ENCODE data around the gene ENTREP3.
A peak's percentile ranks its signal among the peaks of the same experiment; 100 is the strongest.

The ENTREP3 gene

DNA sequence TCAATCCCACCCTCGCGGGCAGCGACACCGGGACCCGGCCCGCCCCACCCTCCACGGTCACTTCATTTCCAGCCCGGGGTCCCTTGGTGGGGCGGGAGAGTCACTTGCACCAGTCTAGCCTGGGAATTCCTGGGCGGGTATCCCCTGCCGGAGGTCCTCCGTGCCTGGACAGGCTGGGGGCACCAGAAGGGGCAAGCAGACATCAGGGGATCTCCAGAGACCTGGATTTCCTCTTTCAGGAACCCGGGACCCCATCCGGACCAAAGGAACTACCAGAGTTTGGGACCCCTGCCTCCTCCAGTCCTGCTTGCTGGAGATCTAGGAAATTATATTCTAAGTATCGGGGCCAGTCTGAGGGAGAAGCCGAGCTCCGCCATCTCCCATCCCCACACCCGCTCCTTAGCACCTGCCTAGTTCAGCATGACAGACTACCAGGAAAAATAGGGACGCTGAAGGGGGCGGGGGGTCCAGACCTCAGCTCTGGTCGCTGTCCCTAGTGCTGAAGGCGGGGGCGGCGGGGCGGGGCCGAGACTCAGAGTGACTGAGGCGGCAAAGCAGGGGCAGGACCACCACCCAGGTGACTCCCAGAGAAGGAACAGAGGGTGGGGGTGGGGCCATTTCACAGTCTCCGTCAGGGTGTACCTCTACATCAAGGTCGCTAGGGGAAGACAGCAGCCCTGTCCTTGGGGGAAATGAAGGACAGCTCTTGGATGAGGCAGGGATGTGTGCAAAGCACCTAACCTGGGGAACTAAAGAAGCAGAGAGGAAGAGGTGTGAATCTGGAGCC, 22.8 kb upstream of the ENTREP3 start:
- DNase-seq (ENCODE audit: low read depth in 2 of 2) = peak; percentile 24 to 71

GRCh38 chr1:155277070-155277901, 22.0 kb upstream of the ENTREP3 start, which contains the start of gene HCN3:
Gene HCN3 (plus strand): TSS chr1:155277463. CDS start chr1:155277591, 128 bp downstream.
- DNase-seq (ENCODE audit: low read depth in 2 of 2) = peak; percentile 80 to 89

GRCh38 chr1:155273343-155274245, 18.3 kb upstream of the ENTREP3 start, which contains the start of gene CLK2:
Gene CLK2 (minus strand): TSS chr1:155273504. CDS start chr1:155270977, 2,527 bp downstream.
- DNase-seq (ENCODE audit: low read depth in 2 of 2) = peak; percentile 84 to 90

DNA sequence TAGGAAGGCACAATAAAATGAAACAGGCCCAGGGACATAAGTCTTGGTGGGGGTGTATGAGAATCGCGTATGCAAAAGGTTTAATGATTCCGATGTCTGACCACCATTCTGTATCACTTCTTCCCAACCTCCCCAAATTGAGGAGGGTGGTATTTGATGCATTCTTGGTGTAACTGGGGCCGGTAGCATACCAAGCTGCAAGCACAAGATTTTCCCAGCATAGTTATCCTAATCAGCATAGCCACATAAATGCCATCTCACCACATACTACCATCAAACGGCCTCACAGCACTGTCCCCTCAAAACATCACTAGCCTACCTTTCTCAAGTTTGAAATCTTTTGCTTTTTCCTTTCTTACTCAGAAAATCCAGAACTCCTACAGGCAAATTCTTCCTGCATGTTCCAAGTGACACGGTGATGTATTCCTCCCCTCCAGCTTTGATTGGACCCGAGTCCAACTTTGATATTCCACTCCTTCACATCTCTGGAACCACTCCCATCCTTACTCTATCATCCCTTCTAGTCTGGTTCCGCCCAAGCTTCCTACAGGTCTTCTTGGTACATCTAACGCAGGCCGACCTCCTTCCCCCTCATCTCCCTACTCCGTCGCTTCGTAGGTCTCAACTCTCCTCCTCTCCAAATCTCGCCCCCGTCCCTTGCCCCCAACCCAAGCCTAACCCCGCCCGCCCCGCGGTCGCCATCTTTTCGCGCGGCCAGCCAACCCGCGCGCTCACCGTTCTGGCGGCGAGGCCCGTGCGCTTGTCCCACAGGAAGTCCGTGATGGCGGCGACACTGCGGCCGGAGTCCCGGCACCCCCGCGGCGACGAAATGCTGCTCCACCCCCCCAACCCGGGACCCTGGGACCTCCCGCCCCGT, 17.4 kb upstream of the ENTREP3 start:
- DNase-seq (ENCODE audit: low read depth in 2 of 2) = no peak

- no peak for DNase-seq (ENCODE audit: low read depth in 2 of 2)
These were observed 14.1 kb upstream of the ENTREP3 start for GRCh38 chr1:155269381-155269780.

- DNase-seq (ENCODE audit: low read depth in 2 of 2) = no peak
These were observed 13.3 kb upstream of the ENTREP3 start for GRCh38 chr1:155268630-155269029.

GRCh38 chr1:155267373-155267772, 12.1 kb upstream of the ENTREP3 start:
- DNase-seq (ENCODE audit: low read depth in 2 of 2) = no peak

DNA sequence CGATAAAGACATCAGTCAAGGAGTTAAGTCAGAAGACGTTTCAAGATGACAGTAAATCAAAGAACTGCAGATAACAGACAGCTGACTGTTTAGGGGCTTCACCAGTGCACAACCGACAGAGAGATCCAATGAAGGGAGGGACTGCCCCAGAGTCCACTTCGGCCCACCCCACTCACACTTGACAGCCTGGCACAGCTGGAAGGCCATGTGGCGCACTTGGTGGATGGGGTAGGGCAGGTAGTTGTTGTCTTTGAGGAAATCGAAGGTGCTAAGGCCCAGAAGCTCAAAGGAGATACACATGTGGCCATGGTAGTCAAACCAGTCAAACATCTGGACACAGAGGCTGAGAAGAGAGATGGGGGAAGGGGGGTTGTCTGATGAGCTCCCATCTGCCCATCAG, 11.3 kb upstream of the ENTREP3 start:
- no peak for DNase-seq (ENCODE audit: low read depth in 2 of 2)

DNA sequence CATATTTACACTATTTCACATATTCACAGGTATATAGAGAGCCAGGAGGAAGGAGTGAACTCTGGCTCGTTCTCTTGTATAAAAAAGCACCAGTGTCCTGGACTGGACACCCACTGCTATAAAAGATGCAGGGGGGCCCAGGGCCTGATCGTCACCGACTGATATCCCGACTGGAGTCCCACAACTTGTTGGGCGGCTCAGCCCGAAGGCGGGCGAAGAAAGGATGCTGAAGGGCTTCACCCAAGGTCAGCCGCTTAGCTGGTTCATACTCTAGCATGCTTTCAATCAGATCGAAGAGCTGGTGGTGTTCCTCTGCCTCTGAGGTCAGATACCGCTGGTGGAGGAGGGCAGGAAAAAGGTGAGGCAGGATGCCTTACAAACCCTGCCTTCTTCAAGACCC, 7.8 kb upstream of the ENTREP3 start:
- no peak for DNase-seq (ENCODE audit: low read depth in 2 of 2)

DNA sequence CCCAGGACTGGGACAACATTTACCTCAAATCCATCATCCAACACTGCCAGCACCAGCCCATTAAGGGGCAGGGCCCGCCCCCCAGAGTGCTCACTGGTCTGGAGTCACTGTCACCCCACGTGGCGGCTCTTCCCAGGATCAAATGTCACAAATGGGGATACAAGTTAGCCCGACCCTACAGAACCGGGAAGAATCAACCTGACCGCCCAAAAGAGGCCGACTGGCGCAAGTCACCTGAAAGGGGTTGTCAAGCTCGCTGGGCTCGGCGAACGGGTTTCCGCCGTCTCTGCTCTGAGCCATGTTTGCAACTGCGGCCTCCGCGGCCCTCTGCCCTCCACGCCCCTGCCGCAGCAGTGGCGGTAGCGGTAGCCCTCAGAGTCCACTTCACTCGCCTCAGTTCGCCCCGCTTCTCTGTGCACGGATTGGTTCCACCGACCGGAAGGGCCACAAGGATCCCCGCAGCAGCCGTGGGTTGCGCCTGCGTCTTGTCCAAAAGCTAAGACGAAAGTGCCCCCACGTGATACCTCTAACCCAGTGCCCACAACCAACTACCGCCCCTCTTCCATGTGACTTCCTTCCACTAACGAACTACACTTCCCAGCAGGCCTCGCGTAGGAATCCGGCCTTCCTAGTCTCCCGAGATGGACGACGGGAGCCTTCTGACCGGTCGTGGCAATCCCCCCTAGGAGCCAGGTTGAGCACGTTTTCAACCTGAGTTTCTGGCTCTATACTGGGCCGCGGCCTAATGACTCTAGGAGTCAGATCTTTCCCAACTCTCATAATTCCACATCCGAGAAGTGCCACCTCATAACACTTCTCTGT, 6.8 kb upstream of the ENTREP3 start, which contains the start of gene SCAMP3:
TSS of gene SCAMP3 (minus strand) at position 509 of the 822 bp plus-strand sequence. CDS start at position 300, 209 bp downstream.
- DNase-seq (ENCODE audit: low read depth in 2 of 2) = peak; percentile 63 to 71

DNA sequence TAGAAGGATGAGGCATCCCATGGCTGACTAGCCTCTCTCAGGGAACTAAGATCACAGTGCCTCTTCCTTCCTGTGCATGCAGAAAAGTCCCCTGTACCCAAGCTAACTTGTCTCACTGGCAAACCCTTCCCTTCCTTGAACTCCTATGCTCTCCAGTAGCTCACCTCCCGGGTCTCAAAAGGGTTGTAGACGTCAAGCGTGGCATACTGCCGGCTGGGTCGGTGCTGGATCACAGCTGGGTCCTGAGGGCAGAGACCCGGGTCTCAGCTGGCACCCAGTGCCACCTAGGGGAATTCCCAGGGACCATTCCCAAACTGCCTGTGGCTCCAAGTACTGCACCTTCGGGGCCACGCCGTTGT, 6.2 kb upstream of the ENTREP3 start:
- DNase-seq (ENCODE audit: low read depth in 2 of 2) = no peak

GRCh38 chr1:155260276-155260675, 5.0 kb upstream of the ENTREP3 start:
- DNase-seq (ENCODE audit: low read depth in 2 of 2) = no peak

GRCh38 chr1:155256058-155256852, 972 bp upstream of the ENTREP3 start:
- no peak for DNase-seq (ENCODE audit: low read depth in 2 of 2)

DNA sequence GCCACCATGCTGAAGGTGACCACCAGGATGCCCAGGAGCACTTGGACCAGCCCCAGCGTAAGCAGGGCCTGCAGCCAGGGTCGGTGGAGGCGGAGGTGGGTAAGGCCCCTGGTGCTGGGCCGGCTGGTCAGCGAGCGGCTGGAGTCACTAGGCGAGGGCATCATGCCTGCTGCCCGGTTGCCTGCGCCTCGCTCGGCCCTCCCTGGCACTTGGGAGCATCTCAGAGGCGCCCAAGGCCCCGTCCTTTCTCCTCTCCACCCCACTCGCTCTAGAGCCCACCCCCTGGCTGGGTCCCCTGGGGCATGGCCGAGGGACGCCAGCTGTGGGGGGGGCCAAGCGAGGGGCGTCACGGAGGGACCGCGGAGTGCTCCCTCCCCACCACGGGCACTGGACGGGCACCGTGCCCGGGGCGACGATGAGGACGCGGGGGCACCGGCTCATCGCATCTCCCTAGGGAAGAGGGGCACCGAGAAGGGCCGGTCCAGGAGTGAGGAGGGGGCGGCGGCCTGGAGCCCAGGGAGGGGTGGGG, 505 bp downstream of the ENTREP3 start:
- DNase-seq (ENCODE audit: low read depth in 2 of 2) = no peak

GRCh38 chr1:155254228-155254713, 1.0 kb downstream of the ENTREP3 start:
- DNase-seq (ENCODE audit: low read depth in 2 of 2) = no peak

DNA sequence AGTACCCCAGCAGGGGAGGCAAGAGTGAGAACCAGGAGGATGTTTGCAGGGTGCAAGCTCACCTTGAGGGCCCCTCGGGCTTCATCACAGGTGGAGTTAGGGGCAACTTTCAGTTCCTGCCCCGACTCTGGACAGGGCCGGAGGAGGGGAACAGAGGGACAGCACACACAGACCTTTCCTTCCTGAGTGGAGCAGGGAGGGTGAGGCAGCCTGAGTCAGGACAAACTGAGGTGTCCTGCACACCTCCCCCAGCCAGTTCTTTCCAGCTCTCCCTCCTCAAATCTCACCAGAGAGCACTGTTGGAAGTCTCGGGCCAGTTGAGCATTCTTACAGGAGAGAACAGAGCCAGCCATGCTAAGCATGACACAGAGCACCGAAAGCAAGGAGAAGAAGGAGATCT, 1.5 kb downstream of the ENTREP3 start:
- DNase-seq (ENCODE audit: low read depth in 2 of 2) = no peak

GRCh38 chr1:155253208-155253607, 2.1 kb downstream of the ENTREP3 start:
- no peak for DNase-seq (ENCODE audit: low read depth in 2 of 2)

GRCh38 chr1:155251566-155251965, 3.7 kb downstream of the ENTREP3 start:
- DNase-seq (ENCODE audit: low read depth in 2 of 2) = no peak
